HG02852 (cell line): ENCODE results near the gene KRTAP12-4.
"Not testable (repeated sequence)": the region's sequence is repeated elsewhere in the genome, so short reads cannot be mapped to it uniquely, and the experiment has no call there.

Experiments
- ATAC-seq: cut with Tn5 transposase; IDR thresholded peaks from one replicate; pipeline ENCODE4 v1.9.1; 2021; ENCODE audit warnings: mild to moderate bottlenecking, moderate library complexity; ENCODE audit not compliant: unreplicated experiment

Gene KRTAP12-4

GRCh38 chr21:44687671-44688070 lies 33.2 kb upstream of the KRTAP12-4 start:
- ATAC-seq, result no peak

GRCh38 chr21:44686843-44687561 lies 32.5 kb upstream of the KRTAP12-4 start:
- ATAC-seq, result no peak

GRCh38 chr21:44686000-44686781 lies 31.7 kb upstream of the KRTAP12-4 start:
- ATAC-seq, result no peak

GRCh38 chr21:44685050-44685449 lies 30.6 kb upstream of the KRTAP12-4 start:
- ATAC-seq, result not testable (repeated sequence)

GRCh38 chr21:44684483-44684882 lies 30.0 kb upstream of the KRTAP12-4 start:
- no peak for ATAC-seq

GRCh38 chr21:44684077-44684476 lies 29.6 kb upstream of the KRTAP12-4 start:
- ATAC-seq, result no peak

GRCh38 chr21:44682580-44683151 lies 28.2 kb upstream of the KRTAP12-4 start:
- no peak for ATAC-seq

- ATAC-seq, result no peak
Measured at GRCh38 chr21:44681861-44682579, 27.6 kb upstream of the KRTAP12-4 start, which contains the start of gene KRTAP12-1. KRTAP12-1 (minus strand) TSS chr21:44682163; CDS start chr21:44682123, 40 bp downstream.

- ATAC-seq, result no peak
Measured at GRCh38 chr21:44681152-44681551, 26.7 kb upstream of the KRTAP12-4 start.

- no peak for ATAC-seq
Measured at GRCh38 chr21:44677881-44678280, 23.4 kb upstream of the KRTAP12-4 start.

GRCh38 chr21:44671911-44672310 lies 17.5 kb upstream of the KRTAP12-4 start:
- no peak for ATAC-seq

GRCh38 chr21:44670642-44671432 lies 16.4 kb upstream of the KRTAP12-4 start:
- no peak for ATAC-seq

- no peak for ATAC-seq
Measured at GRCh38 chr21:44667612-44668011, 13.2 kb upstream of the KRTAP12-4 start.

GRCh38 chr21:44666401-44667320 lies 12.2 kb upstream of the KRTAP12-4 start, which contains the start of gene KRTAP12-2:
KRTAP12-2 (minus strand) TSS chr21:44666927; CDS start chr21:44666886, 41 bp downstream.
- ATAC-seq, result no peak

- no peak for ATAC-seq
Measured at GRCh38 chr21:44664691-44665090, 10.2 kb upstream of the KRTAP12-4 start.

- ATAC-seq, result not testable (repeated sequence)
Measured at GRCh38 chr21:44661567-44661966, 7.1 kb upstream of the KRTAP12-4 start.

GRCh38 chr21:44658913-44659595 lies 4.6 kb upstream of the KRTAP12-4 start:
- no peak for ATAC-seq

GRCh38 chr21:44658541-44658910 lies 4.1 kb upstream of the KRTAP12-4 start:
- ATAC-seq, result no peak
